VCaP (cell line): ENCODE data around the gene DYNAP.

ENCODE experiments used
- H3K27ac ChIP-seq: fragments of 450-650 bp; 2 replicates; pipeline ENCODE4 v1.5.1; 2017
- CTCF ChIP-seq: fragments of 450-650 bp; conservative IDR thresholded peaks from 2 replicates; pipeline ENCODE4 v1.5.1; 2017; ENCODE audit warnings: mild to moderate bottlenecking, moderate library complexity

DYNAP gene

GRCh38 chr18:54611816-54612215, 20.8 kb downstream of the DYNAP start:
- H3K27ac ChIP-seq = peak overlapping the region; percentile 56; the same call in 1 of the 2 replicates
- TF ChIP-seq CTCF = no peak

GRCh38 chr18:54612237-54612636, 21.2 kb downstream of the DYNAP start:
- no peak for TF ChIP-seq CTCF
- H3K27ac ChIP-seq = peak overlapping the region; percentile 56

- TF ChIP-seq CTCF = no peak
- H3K27ac ChIP-seq = peak overlapping the region; percentile 56; the same call in 1 of the 2 replicates
Measured at GRCh38 chr18:54613174-54613573, 22.1 kb downstream of the DYNAP start.

- TF ChIP-seq CTCF = no peak
- H3K27ac ChIP-seq = no peak overlapping the region
Measured at GRCh38 chr18:54616220-54616848, 25.3 kb downstream of the DYNAP start.

GRCh38 chr18:54622084-54622483, 31.0 kb downstream of the DYNAP start:
- TF ChIP-seq CTCF = no peak
- H3K27ac ChIP-seq = no peak overlapping the region

- TF ChIP-seq CTCF = no peak
- H3K27ac ChIP-seq = no peak overlapping the region
Measured at GRCh38 chr18:54626779-54627178, 35.7 kb downstream of the DYNAP start.

GRCh38 chr18:54630963-54631362, 39.9 kb downstream of the DYNAP start:
- no peak overlapping the region for H3K27ac ChIP-seq
- TF ChIP-seq CTCF = no peak
